GM19035 (cell line): ENCODE data around the gene EGFL7.

Experiments used
- ATAC-seq: cut with Tn5 transposase; IDR thresholded peaks from one replicate; pipeline ENCODE4 v1.9.1; 2021; ENCODE audit not compliant: unreplicated experiment

Gene EGFL7

DNA sequence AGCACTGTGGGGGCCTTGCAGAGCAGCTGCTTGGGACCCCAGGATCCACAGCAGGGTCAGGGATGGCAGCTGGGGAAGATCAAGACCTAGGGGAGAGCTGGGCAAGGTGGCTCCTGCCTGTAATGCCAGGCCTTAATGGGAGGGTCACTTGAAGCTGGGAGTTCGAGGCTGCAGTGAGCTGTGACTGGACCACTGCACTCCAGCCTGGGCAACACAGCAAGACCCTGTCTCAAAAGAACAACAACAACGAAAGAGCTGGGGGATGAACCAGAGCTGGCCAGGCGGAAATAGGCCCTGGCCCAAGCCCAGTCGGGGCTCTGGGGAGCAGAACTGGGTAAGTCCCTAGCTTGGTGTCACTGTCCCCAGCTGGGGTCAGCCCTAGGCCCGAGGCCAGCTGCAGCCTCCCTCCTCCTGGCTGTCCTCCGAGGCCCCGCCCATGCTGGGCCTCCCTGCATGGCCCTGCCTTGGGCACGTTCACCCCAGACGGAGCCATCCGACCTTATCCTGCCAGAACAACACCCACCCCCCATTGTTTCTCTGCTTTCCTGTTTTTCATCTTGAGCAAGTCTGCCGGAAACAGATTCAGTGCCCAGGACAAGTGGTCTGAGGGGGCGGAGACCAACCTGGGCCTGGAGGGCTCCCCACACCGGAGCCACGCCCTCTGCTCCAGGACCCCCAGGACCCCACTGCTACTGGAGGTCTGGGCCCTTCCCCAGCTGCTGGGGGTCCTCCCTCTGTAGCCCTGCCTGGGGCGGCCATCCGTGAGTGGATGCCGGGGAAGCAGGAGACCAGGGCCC, 51.6 kb downstream of the EGFL7 start:
- no peak for ATAC-seq

DNA sequence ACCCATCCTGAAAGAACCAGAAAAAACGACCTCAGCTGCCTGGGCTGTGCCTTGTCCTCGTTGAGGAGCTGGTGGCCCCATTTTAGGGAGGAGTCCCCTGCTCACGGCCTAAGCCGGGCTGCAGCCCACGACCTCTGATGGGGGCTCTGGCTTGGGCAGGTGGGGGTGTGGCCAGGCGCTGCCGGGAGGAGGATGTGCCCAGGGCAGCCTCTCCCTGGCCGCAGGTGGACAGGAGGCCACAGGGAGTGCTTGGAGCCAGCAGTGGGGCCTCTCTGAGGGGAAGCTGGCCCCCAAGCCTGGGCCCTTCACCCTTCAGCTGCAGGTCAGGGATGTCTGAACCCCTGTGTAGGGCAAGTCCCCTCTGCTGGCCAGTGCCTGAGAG, 52.2 kb downstream of the EGFL7 start:
- no peak for ATAC-seq

DNA sequence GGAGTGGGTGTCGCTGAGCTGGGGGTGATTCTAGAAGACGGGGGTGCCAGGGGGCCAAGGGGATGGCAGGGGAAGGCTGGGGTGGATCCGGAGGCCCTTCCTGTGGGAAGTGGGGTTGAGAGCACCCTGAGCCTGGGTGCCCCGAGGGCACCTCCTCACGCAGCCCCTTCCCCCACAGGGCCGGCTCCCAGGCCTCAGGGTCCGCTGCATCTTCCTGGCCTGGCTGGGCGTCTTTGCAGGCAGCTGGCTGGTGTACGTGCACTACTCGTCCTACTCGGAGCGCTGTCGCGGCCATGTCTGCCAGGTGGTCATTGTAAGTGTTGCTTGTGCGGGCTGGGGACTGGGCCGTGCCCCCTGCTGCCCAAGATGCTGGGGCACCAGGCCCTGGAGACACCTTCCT, 54.7 kb downstream of the EGFL7 start:
- ATAC-seq, result no peak

DNA sequence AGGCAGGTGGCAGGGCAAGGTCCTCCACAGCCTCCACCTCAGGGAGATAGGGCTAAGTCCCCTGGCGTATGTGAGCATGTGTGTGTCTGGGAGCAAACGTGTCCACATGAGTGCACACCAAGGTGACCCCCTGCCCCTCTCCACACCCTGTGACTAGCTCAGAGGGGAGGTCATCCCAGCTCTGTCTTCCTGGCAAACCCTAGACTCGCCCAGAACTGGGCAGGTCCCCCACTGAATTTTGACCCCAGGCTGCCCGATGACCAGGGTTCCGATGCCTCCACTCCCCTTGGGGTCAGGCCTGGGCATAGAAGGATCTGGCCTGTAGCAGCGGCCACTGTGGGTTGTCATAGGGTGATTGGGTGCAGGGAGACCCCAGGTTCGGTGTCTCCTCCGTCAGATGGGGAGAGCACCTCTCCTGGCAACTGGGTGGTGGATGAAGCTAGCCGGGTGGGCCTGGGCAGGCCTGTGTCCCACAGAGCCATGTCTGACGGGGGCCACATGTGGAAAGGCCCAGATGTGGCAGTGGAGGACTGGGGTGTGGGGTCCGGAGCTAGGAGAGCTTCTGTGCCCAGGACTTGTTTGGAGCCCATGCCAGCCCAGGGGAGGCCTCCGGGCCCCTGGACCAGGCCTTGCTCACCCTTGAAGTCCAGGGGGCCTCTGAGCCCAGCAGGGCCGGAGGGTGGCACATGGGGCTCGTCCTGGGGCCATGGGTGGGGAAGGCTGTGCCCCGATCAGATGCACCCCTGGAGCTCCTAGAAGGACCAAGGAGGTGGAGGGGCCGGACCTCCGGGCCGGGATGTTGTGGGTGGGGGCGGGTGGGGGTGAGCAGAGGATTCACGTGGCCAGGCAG, 55.9 kb downstream of the EGFL7 start:
- no peak for ATAC-seq

DNA sequence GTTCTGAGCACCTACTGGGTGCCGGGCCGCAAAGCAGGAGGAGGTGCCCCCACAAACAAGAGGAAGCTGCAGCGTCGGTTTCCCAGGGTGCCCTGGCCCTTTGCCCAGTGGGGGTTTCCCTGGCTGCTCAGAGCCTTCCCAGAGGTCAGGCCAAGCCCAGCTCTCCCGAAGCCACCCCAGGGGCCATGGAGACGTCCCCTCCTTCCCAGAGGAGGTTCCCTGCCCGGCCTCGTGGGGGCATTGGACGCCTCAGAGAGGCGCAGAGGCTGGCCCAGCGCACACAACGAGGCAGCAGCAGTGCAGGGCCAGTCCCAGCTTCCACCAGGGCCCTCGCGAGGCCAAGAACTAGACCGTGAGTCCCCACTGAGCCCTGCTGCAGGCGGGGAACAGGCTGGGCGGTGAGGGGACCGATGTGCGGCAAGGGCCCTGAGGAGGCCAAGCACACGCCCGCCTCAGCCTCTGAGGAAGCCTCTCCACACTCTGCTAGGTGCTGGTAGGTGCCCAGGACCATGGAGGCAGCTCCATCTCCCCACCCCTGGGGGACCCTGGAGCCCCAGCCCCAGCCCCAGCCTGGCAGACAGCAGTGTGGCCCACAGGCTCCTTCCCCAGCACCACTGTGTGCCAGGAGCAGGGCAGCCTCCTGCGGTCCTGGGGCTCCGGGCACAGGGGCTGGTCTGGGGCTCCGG, 56.6 kb downstream of the EGFL7 start:
- no peak for ATAC-seq

DNA sequence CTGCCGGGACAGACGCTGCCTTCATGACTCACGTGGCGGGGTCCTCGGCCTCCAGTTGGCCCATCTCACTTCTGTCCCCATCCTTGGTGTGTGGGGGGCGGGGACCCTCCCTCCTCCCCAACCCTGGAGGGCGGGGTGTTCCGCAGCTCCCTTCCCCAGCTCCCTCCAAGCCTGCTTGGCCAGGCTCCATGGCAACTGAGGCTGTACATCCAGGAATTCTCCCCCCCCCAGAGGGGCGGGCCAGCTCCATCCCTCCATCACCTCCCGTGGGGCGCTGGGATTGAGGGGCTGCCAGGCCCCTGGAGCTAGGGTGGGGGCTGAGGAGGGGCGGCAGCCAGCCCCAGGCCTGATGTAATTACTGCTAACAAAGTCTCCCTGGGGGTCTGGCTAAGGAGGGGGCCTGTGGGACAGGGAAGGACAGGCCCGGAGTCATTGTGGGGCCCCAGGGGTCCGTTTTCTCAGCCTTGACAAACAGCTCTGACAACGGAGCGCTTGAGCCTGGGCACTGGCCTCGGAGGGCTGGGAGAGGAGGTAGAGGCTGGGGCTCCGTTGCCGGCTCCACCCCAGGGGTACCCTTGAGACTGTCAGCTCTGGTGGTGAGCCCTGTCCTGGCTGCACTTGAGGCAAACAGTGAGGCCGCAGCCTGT, 57.7 kb downstream of the EGFL7 start:
- ATAC-seq, result no peak

DNA sequence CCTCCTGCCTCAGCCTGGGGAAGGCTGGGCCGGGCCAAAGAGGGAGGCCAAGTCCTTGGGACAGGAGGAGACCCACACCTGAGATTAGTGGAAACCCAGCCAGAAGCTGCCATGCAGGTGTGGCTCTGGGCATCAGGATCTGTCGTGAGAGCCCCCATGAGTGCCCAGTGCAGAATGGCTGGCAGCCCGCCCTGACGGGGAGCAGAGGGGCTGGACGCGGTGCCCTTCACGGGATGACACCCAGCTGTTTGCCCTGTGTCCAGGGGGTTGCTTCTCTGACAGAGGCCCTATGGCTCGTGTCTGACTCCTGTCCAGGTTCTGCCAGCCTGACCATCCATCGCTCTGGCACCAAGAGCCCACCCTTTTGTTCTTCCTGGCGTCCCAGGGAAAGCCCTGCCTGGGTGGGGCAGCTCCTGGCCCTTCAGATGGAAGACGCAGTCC, 58.2 kb downstream of the EGFL7 start:
- ATAC-seq, result no peak

DNA sequence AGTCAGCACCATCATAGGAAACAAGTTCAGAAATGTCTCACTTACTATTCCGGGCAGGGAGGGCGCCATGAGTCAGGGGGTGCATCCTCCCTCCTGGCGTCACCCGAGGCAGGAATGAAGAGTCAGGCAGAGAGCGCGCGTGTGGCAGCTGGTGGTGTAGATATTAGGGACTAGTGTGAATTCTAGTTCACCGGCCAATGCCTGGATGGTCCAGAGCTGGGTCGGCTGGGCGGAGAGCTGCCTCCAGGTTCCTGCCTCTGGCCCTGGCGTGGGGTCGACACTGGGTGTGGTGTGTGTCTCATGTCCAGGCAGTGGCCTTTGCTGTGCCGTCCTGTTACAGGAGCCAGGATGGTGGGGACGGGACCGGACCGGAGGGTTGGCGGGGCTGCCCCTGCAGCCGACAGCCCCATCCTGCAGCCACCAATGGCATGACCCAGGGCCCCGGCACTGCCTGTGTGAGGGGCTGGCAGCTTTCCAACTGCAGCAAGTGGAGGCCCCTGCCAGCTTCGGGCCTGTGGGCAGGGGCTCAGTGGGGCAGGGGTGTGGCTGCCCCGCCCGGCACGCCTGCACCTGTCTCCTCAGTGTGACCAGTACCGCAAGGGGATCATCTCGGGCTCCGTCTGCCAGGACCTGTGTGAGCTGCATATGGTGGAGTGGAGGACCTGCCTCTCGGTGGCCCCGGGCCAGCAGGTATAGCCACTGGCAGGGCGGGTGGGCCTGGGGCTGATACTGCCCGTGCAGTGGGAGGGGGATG, 58.8 kb downstream of the EGFL7 start:
- ATAC-seq, result no peak
